HG03066 (cell line): ENCODE results near the gene IL37.

Experiments used
- ATAC-seq: cut with Tn5 transposase; IDR thresholded peaks from one replicate; pipeline ENCODE4 v1.9.1; 2021; ENCODE audit warnings: low read depth; ENCODE audit not compliant: unreplicated experiment

Gene IL37

GRCh38 chr2:112910865-112911264 is at the start of gene IL37:
TSS of gene IL37 (plus strand) at chr2:112911165. CDS start at chr2:112913013, 1,848 bp downstream.
- ATAC-seq: no peak

- no peak for ATAC-seq
Observed at GRCh38 chr2:112864072-112864471, 46.9 kb upstream of the IL37 start.

GRCh38 chr2:112866128-112866835 is 44.7 kb upstream of the IL37 start:
- ATAC-seq: no peak

- no peak for ATAC-seq
Observed at GRCh38 chr2:112867701-112868631, 43.0 kb upstream of the IL37 start.

GRCh38 chr2:112869258-112869842 is 41.6 kb upstream of the IL37 start:
- ATAC-seq: no peak

GRCh38 chr2:112870841-112871835 is 39.8 kb upstream of the IL37 start:
- ATAC-seq: no peak

GRCh38 chr2:112876257-112876970 is 34.6 kb upstream of the IL37 start:
- no peak for ATAC-seq

- no peak for ATAC-seq
Observed at GRCh38 chr2:112876971-112877361, 34.0 kb upstream of the IL37 start.

- ATAC-seq: no peak
Observed at GRCh38 chr2:112877423-112877822, 33.5 kb upstream of the IL37 start.

GRCh38 chr2:112879491-112880041 is 31.4 kb upstream of the IL37 start:
- no peak for ATAC-seq

- ATAC-seq: no peak
Observed at GRCh38 chr2:112880091-112880531, 30.9 kb upstream of the IL37 start.

GRCh38 chr2:112880696-112881095 is 30.3 kb upstream of the IL37 start:
- ATAC-seq: no peak

GRCh38 chr2:112881217-112881985 is 29.6 kb upstream of the IL37 start:
- no peak for ATAC-seq

GRCh38 chr2:112883669-112884068 is 27.3 kb upstream of the IL37 start:
- ATAC-seq: no peak

GRCh38 chr2:112884869-112885505 is 26.0 kb upstream of the IL37 start:
- ATAC-seq: no peak

GRCh38 chr2:112885506-112885902 is 25.5 kb upstream of the IL37 start:
- ATAC-seq: no peak

- ATAC-seq: no peak
Observed at GRCh38 chr2:112886291-112886690, 24.7 kb upstream of the IL37 start.
